Measurements from ENCODE around the gene ADAT3.

Gene ADAT3

GRCh38 chr19:1905110-1905862 is at the start of gene ADAT3, which contains the start of gene SCAMP4:
TSS of gene ADAT3 (plus strand) at chr19:1905399. CDS start at chr19:1912048, 6,649 bp downstream.
TSS of gene SCAMP4 (plus strand) at chr19:1905399. CDS start at chr19:1915020, 9,621 bp downstream.
- DNase-seq = peak; percentile 99

DNA sequence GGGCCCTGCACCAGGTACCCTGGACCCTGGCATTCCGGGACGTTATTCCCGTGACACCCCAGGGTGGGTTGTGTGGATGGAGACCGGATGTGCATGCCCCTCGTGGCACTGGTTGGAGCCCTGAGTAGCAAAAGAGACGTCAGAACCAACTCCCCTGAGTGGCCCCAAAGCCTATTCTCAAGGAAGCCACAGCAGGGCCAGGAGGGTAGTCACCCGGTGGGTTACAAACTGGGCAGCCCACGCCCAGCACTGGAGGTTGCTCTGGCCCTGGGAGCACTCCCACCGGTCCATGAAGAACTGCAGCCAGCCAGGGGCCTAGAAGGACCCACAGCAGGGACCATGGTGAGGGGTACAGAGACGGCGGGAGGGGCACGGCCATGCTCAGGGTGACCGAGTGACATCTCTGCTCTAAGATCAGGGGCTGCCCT is 49.4 kb upstream of the ADAT3 start:
- DNase-seq = peak; percentile 64

GRCh38 chr19:1856345-1856697 is 48.9 kb upstream of the ADAT3 start:
- no peak for DNase-seq

DNA sequence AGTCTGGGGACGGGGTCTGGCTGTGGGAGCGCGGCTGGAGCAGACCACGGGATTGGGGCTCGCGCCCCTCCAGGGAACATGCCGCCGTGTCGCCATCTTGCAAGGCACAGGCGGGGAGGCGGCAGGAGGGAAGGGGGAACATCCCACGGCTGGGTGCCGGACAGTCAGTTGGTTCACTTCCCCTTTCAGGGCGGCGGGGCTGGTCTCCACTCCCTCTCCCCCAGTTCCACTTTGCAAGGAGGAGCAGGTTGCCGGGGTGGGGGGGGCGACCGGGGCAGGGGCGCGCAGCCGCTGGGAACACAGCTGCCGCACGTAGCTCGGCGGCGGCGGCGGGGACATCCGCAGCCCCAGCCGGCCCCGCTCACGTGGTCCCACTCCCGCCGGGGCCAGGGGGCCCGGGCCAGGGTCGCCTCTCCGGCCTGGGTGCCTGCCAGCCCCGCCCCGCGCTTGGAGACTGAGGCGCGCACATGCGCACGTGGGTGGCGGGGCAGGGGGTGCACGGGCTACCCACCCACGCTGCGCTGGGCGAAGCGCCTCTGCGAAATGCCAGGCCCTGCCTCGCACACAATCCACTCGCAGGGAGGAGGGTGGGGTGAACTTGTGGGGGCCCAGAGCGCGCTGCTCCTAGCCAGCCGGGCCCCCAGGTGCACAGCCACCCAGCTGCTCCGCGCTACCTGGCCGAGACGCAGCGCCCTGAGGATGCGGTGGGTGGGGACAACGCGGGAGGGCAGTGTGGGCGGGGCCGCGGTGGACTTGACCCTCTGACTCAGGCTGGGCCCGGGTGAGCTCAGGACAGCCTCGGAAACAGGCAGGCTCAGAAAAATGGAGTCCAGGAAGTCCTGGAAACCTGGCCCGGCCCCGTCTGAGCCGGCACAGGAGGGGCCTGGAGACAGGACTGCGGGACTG is 48.2 kb upstream of the ADAT3 start:
- DNase-seq = peak; percentile 58

DNA sequence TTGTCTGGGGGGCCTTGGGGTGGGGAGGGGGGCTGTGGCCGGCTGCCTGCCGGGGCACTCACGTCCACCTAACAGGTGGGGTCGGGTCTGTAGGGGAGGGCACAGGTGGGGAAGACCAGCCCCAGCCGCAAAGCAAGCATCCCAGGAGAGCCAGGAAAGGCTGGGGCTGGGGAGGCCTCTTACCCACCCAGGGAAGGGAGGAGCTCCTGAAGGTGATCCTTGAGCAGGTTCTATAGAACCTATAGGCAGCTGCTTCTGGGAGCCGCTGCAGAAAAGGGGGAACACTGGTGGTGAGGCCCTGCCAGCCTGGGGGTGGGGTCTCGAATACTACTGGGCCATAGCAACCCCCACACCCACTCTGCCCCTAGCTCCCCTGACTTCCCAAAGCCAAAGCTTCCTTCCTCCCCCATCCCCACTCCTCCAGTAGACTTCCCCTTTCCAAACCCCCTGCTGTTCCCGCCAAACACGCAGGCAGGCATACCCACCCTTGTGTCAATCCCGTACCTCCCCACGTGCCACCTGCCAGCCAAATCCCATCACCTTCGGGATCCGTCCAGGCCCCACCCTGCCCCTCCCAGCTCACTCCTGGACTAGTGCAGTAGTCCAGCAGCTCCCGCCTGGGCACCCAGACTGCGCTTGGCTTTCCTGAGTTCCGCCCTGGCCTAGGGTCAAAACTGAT is 47.4 kb upstream of the ADAT3 start:
- DNase-seq = no peak

GRCh38 chr19:1858412-1859081 is 46.7 kb upstream of the ADAT3 start:
- DNase-seq = no peak

- no peak for DNase-seq
Observed at GRCh38 chr19:1859331-1859781, 45.8 kb upstream of the ADAT3 start.

DNA sequence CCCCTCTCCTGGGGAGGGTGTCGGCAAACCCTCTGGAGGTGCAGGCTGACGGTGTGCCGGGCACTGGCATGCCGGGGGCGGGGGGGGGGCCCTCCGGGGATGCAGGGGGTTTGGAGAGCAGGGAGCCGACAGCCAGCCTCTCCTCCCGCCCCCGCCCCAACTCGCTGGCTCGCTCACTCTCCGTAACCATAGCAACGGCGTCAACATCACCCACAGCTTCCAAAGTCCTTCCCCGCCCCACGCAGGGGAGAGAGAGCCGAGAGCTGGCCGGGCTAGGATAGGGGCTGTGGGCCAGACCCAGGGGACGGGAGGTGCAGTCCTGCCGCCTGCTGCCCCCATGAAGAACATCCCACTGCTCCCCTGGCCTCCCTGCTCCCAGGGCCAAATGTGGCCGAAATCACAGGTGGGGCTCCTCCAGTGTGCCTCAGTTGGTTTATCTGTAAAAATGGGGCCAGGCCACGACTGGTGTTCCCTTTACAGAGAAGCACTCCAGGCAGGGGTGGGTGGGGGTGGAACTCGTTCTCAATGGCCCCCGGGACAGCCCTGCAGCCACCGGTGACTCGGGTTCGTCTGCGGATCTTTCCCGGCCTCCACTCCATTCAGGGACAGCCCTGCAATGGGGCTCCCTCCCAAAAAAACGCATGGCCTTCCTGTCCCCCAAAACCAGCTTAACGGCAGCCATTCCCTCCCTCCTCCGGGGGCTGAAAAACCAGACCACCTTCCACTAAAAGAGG is 45.0 kb upstream of the ADAT3 start:
- peak; percentile 70 for DNase-seq

DNA sequence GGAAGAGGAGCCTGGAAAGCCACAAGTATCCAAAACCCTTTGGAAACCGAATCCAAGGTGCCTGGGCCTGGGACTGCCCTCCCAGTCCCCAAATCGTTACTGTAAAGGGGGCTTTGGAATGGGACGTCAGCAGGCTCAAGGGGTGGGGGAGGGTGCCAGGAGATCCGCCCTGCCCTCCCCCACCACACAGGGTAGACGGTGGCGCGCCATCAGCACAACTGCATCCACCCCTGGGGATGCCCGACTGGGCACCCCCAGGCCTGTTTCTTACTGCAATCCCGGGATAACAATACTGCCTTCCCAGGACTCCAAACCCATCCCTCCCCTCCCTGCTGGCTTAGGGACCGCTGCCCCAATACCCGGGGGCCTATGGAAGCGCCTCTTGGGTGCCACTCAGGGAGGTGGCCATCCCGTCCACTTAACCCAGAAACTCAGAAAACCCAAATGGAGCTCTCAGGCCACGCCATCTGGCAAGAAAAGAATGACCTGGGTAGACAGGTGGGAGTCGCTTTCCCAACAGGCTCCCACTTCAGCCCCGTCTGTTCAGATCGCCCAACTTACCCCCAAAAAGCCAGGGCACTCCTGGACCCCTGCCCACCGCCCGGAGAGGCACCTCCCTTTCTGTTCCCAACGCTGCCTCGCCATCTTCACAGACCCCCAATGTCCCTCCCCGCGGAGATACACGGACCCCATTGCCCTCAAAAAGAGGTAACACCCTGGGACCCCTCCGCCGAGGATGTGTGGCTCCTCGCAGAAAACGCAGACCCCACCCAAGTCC is 44.2 kb upstream of the ADAT3 start:
- no peak for DNase-seq

GRCh38 chr19:1861599-1862031 is 43.6 kb upstream of the ADAT3 start:
- DNase-seq = no peak

- DNase-seq = no peak
Observed at GRCh38 chr19:1862068-1862423, 43.2 kb upstream of the ADAT3 start.

DNA sequence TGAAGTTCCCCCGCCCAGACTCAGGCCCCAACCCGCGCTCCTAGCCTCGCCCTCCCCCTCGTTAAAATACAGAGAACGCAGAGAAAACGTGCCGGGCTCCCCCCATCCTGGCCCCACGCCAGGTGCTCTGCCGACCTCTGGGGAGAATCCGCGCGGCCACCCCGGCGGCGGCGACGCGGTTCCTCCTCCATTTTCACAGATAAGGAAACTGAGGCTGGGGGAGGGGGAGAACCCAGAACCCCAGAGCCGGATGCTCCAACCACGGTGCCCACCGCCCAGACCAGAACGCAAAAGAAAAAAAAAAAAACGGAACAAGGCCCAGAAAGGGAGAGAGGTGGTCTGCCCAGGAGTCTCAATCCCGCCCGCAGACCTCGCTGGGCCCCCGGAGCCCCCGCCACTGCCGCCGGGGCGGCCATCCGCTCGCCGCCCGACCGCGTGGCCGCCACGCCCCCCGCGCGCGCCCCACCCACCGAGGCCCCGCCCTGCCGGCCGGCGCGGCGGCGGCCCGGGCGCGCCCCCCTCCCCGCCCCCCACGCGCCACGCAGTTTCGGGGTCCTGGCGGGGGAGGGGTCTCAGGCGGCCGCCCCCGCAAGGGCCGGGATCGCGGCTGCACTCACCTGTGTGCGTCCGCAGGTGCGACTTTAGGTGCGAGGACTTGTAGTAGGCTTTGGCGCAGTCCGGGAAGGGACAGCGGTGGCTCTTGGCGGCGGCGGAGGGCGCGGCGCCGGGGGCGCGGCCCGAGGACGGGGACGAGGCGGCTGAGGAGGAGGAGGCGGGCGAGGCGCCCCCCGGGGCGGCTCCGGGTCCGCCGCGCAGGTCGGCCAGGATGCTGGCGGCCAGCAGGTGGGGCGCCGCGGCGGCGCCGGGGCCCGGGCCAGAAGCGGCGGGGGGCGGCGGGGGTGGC is 42.5 kb upstream of the ADAT3 start:
- peak; percentile 64 for DNase-seq

GRCh38 chr19:1863328-1863637 is 41.9 kb upstream of the ADAT3 start, which contains the start of gene KLF16:
TSS of gene KLF16 (minus strand) at chr19:1863579. CDS start at chr19:1863497, 82 bp downstream.
- no peak for DNase-seq

GRCh38 chr19:1863638-1864479 is 41.3 kb upstream of the ADAT3 start:
- peak; percentile 96 for DNase-seq

DNA sequence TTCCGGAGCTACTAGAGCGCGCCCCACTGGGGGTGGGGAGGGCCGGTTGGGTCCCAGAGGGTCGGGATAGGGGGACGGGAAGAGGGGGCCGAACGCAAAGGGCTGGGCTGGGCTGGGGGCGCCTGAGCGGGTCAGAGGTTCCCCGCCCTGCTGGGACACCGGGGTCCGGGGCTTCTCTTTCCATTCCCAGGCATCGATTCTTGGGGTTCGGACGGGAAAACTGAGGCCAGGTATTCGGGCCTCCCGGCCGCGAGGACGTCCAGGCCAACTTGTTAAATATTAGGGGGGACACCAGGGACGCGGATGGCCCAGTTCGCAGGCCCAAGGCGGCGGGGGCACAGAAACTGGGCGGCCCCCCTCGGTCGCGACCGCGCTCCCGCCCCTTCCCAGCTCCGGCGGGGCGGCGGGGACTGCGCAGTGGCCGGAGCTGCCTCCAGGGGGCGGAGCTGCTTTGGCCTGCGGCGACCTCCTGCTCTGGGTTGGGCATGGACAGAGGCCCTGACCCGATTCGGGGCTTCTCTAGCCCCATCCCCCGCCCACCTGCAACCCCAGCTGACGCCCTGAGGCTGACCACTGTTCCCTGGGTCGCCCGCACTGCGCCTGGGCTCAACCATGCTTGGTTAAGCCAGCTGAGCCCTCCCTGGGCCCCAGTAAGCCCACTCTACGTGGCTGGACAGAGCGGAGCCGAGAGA is 40.6 kb upstream of the ADAT3 start:
- DNase-seq = peak; percentile 72

DNA sequence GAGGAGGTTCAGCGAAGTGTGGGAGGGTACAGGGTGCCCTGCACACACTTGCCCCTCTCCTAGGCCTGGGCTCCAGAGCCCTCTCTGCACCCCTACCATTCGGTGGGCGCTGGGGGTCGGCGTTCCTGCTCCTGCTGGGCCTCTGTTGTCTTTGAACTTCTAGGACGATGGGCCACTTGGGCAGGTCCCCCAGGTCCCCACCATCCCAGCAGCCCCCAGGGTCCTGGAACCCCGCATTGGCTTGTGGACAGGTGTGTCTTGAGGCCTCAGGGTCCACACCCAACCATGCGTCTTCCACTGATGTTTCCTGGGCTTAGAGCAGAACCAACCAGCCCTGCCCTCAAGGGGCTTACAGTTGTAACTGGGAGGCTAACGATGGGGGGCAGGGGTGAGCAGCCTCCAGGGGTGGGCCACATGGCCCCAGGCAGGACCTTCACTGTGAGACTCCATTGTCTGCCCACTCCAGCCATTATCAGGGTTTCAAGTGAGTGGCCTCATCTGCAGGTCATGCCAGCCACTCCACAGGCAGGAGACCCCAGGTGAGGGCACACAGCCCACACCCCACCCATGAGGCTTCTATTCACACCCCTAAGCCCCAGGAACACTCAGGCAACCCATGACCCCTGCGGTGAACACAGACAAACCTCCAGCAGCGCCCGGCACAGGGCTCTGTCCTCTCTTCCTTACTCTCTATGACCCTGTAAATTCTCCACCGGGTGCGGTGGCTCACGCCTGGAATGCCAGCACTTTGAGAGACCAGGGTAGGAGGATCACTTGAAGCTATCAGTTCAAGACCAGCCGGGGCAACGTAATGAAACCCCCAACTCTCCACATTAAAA is 39.8 kb upstream of the ADAT3 start:
- DNase-seq = no peak

GRCh38 chr19:1866693-1867348 is 38.4 kb upstream of the ADAT3 start:
- DNase-seq = no peak
